GM19023 (cell line): ENCODE measurements around the gene PRMT9.

ENCODE experiments used
- ATAC-seq: cut with Tn5 transposase; IDR thresholded peaks from one replicate; pipeline ENCODE4 v1.9.1; 2021; ENCODE audit warnings: mild to moderate bottlenecking, moderate library complexity; ENCODE audit not compliant: unreplicated experiment

PRMT9 gene

DNA sequence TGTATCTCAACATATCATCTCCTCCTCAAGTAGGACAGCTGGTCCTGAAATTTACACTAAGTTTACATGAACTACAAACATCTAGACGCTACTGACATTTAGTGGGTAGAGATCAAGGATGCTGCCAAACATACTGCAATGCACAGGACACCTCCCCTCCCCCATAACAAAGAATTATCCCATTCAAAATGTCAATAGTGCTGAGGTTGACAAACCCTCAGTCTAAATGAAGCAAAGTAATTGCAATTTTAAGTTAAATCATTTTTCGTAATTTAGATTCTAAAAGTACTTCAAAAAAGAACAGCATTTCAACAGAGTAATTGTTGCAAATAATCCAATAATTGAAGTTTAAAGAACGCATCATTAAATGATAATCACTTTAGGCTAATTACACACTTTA, 1.2 kb downstream of the PRMT9 start:
- no peak for ATAC-seq

DNA sequence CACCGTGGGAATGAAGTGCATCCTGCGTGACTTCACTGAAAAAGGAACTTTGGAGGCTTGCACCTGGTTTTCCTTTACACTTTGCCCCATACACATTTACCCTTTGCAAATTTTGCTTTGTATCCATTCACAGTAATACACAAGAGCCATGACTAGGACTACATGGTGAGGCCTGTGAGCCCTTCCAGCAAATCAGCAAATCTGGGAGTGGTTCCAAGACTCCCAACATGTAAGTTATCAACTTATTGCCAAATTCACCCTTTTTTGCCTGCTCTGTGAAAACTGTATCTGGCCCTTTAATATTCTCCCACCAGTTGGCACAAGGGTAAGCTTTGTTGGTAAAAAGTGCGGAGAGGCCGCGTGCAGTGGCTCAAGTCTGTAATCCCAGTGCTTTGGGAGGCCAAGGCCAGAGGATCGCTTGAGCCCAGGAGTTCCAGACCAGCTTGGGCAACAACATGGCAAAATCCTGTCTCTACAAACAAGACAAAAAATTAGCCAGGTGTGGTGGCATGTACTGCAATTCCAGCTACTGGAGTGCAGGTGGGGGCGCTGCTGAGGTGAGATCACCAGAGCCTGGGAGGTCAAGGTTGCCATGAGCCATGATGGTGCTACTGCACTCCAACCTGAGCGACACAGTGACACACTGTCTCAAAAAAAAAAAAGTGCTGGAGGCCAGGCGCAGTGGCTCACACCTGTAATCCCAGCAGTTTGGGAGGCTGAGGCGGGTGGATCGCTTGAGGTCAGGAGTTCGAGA, 5.0 kb downstream of the PRMT9 start:
- ATAC-seq: no peak

DNA sequence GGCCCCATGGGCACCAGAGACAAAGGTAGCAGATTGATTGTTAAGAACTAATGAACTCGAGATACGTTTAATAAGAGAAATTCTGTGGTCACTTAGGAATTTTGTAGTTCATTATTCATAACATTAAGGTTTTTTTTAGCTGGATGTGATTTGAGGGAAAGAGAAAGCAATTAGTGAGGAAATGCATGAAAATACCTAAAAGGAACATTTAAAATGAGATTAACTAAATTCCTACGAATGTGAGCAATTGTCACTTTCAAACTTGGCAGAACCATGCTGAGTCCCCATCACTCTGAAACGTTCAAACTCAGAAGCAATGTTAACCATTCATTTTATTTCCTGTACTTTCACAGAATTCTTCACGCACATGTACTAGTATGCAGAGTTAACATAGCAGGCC, 5.9 kb downstream of the PRMT9 start:
- ATAC-seq: no peak

DNA sequence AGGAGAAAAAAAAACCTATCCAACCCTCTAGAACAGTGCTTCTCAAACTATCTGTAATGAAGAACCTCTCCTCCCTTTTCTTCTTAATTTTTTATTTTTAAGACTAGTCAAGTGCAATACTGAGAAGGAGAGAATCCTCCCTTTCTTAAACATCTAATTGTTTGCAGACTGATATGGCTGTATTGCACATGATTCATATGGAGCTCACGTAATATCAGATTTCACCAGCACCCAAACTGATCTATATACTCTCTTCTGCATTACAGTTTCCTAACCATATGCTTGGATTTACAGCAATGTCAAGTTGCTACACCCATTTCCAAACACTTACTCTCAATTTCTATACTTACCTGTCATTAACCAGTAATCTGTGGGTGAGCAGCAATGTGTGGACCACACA, 9.5 kb downstream of the PRMT9 start:
- no peak for ATAC-seq

DNA sequence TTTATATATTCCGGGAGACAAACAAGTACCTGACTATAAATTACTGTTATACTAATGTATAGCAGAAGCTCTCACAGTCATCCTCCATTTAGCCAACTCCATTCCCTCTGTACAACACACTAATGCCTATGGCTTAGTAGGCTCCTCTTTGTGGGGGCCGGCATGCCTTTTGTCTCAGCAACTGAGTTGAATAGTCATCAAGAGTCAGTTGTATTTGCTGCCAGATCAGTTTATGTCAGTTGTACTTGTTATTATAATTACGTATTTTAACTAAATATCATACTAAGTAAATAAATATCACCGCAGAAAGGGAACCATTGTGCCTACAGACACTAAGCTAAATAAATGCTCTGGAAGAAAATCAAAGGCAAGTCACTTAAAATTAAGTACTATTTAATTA, 9.9 kb downstream of the PRMT9 start:
- ATAC-seq: no peak

DNA sequence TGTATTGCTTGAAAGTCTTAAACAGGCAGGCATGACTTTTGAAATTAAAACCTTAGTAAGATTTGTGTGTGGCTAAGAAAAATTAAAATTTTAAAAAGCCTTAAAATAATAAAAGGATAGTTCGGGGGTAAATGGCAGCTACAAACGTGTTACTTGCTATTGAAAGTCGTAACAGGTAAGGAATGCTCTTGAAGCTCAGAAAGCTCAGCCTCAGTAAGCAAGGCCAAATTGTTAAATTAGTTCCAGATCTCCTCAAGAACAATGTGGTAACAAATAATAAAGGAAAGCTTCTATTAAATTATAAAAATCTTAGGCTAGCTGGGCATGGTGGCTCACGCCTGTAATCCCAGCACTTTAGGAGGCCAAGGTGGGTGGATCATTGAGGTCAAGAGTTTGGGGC, 25.5 kb downstream of the PRMT9 start:
- ATAC-seq: no peak

DNA sequence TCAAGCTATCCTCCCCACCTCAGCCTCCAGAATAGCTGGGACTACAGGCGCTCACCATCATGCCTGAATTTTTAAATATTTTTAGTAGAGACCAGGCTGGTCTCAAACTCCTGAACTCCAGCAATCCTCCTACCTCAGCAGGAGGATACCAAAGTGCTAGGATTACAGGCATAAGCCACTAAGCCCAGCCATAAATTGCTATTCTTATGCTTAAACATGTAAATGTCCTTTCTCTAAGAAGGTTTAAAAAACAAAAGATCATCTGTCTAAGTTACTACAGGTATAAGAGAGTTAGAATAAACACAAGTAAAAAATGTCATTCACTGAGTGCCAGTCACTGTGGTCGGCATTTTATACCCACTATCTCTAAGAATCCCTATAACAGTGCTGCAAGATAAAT, 28.3 kb downstream of the PRMT9 start:
- no peak for ATAC-seq

DNA sequence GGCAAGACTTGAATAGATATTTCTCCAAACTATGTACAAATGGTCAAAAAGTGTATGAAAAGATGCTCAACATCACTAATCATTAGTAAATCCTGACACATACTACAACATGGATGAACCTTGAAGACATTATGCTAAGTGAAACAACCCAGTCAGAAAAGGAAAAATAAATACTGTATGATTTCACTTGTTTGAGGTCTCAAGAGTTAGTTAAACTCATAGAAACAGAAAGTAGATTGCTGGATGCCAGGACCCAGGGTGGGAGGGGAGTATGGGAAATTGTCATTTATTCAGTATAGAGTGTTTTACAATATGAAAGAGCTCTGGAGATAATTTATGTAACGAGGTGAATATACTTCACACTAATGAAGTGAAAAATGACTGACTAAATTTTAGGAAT, 32.4 kb downstream of the PRMT9 start:
- no peak for ATAC-seq

DNA sequence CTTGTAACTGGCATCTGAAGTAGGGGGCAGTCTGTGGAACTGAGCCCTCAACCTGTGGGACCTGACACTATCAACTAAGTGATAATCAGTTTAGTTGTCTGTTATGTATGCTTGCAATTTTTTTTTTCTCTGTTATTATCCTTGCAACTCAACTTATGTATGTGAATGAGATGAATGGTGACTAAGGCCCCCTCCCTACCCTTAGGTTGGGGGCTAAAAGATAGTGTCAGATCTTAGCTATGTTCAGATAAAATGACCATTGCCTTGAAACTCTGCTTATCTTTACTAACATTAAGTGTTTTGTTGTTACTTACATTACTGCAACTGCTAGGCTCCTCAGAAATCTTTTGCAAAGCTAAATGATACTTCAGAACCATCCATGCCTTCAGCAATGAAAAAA, 35.3 kb downstream of the PRMT9 start:
- ATAC-seq: no peak

DNA sequence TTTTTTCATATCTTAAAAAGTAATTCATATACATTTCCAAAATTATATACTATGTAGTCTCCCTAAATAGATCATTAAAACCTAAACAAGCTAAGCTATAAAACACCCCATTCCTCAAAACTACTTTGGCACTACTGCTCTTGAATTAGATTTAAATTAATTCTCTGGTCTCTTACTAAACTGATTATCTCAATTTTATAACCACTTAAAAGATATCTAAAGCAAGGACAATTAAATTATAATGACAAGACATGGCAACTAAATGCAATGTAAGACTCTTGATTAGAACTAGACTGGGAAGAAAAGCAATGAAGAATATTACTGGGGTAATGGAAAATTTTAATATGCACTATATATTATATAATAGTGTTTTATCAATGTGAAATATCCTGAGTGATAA, 38.9 kb downstream of the PRMT9 start:
- ATAC-seq: no peak

DNA sequence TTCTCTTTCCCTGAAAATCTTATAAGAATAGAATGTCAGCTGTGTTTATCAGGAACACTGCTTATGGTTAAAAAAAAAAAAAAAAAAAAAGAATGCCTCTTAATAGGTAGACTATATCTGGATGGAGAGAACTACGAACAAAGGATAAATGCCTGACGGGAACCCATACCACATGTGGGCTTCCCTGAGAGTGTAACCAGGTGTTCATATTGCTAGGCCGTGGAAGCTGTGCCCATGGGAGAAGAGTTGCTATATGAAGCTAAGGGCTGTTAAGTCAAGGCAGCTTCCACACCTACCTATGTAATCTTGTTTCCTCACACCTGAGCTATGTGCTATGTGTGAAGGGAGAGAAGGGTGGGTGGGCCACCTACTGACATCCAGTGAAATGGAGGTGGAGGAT, 39.5 kb downstream of the PRMT9 start:
- no peak for ATAC-seq

DNA sequence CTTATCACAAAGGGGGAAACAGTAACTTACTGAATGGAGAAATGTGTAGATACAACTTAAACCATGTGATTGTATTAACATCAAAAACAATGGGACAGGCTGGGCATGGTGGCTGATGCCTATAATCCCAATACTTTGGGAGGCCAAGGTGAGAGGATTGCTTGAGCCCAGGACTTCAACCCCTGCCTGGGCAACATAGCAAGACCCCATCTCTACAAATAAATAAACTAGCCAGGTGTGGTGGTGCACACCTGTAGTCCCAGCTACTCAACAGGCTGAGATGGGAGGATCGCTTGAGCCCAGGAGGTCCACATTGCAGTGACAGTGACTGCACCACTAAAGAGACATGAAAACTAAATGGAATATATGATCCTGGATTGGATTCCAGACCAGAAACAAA, 40.3 kb downstream of the PRMT9 start:
- ATAC-seq: no peak

DNA sequence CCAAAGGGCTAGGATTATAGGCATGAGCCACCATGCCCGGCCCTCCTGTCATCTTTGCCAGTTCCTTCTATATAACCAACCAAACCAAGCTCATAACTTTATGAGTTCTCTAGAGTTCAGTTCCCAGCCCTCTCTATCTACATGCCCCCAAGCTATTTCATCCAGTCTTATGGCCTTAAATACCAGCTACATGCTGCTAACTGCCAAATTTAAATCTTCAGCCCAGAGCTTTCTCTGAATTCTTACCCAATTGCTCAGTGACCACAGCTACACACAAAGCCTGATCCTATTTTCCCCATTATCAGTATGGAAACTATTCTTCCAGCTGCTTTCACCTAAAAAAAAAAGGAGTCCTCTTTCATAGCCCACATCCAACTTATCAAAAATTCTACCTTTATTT, 43.6 kb downstream of the PRMT9 start:
- ATAC-seq: no peak

DNA sequence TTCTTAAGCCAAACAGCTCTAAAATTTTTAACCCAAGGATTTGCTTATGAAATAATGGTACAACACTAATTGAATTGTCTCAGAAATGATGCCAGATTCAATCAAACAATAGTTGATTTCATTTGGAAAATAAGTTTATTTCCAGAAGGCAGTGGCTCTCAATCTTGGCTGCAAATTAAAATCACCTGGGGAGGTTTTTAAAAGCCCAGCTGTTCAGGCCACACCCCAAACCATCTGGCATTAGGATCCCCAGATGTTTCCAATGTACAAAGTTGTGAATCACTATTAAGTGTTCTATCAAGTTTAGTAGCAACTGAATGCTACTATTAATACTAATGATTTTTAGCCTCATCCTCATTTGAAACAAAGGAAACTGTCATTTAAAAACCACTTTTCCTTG, 44.6 kb downstream of the PRMT9 start:
- no peak for ATAC-seq

DNA sequence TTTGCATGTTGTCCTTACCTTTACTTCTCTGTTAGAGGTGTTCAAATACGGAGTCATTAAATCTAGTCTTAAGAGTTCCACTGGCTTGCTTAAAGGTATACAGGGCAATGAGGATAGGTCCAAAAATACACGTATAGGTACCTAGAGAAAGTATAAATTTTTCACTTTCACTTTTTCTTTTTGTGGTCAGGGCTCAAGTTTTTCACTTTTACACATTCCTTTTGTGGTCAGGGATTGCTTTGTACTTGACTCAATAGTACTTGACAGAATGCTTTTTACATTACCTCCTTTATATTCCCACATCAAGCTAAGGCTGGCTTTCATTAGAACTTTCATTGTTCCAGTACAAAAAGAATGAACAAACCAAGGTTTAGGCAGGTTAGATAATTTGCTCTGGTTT, 45.0 kb downstream of the PRMT9 start:
- ATAC-seq: no peak

DNA sequence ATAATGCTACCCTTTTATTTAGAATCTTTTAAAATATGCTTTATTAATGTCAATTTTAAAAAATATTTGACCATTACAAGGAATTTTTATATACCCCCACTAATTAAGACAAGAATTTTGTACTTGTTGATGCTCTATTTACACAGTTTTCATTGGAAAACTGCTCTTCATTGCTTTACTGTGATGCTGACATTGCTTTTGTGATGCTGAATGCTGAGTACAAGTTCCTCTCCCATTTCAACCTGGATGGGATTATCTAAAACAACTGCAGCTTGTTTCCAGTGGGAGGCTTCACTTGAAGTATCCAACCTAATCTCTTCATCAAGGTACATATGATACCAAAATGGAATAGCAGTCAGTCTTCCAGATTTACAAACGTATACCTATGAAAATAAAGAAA, 45.6 kb downstream of the PRMT9 start:
- no peak for ATAC-seq

DNA sequence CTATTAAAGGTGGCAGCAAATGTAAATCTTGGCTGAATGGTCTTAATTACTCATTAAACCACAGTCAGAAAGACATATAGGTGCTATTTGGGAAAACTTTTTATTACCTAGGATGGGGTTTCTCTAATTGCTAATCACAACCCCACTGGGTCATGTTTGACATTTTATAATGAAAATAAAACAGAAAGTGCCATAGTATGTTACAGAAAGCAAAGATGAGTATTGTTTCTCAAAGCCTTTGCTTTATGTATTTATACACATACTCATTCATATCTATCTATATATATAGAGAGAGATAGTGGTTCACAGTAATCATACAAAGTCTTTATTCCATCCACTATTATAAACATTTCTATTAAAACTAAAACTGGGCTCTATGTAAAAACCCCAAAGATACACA, 48.6 kb downstream of the PRMT9 start:
- ATAC-seq: no peak

DNA sequence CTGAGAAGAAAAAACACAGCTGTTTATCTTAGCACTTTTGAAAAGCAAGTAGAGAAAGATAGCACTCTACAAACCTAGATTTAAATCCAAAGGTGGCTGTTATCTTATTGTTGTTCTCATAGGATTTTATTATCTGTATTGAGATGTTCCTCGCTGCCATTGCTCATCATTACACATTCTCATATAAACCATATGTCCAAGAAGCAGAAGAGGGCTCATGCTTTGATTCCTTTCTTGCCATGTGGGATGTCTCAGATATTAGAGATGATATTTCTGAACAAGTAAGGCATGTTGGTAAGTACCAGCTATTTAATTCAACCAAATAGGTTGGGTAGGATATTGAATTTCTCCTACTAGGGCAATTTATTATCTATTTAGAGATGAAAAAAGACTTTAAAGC, 50.3 kb downstream of the PRMT9 start:
- ATAC-seq: no peak

DNA sequence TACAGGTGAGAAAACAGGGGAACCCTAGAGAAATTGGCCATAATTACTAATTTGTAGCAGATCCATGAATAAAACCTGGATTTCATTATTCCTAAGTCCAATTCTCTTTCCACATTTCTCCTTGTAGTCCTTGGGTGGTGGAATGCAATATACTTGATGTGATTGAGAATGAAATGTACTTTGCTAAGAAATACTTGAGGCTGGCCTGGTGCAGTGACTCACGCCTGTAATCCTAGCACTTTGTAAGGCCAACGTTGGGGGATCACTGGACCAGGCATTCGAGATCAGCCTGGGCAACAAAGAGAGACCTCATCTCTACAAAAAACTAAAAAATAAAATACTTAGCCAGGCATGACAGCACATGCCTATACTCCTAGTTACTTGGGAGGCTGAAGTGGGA, 50.9 kb downstream of the PRMT9 start:
- no peak for ATAC-seq

DNA sequence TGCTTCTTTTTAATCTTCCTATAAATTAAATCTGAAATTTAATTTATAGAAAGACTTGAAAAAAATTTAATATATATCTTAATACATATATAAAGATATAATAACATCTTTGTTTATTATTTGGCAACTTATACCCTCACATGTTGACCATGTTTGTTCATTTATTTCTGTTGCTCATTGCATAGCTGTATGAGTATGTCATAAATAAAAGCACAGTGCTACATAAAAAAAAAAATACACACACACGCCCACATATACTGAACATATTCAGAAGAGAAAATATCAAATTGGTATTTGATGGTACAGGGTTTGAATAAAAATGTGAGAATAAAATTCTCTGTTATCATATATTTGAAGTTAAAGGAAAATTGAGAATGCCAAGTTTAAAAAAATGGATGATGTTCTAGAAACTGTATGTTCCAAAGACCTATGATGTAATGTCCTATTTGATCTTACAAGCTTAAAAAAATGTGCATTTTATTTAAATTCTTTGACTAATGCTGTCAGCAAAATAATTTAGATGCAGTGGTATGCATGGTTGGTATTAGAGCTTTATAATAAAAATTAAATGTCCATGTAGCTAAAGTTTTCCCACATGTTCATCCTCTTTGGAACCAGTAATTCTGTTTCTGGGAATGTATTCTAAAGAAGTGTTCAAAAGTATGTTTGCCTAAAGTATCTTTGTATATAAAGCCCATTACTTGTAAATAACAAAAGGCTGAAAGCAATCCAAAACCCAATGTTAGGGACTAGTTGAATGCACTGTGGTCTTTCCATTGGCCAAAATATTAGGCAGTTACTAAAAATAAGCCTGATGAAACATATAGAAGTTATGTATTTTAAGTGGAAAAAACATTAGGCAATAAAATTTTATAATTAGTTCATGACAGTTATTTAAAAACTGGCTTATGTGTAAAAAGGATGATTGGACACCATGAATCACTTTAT, 53.9 kb downstream of the PRMT9 start:
- ATAC-seq: no peak

DNA sequence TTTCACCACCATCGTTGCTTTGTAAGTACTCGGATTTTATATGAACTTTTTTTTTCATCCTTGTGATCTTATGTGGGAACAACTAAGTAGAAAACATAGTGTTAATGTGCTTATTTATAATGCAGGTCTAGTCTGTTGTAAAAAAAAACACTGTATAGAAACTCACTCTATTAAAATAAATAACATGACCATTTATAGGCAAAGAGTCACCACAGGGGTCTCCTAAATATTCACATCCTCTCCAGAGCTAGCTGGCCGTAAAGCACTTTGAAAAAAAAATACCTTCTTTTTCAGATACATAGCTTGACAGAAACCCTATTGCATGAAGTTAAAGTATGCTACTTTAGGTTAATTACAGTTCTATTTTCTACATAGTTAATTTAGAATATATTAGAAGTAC, 55.5 kb downstream of the PRMT9 start:
- no peak for ATAC-seq

DNA sequence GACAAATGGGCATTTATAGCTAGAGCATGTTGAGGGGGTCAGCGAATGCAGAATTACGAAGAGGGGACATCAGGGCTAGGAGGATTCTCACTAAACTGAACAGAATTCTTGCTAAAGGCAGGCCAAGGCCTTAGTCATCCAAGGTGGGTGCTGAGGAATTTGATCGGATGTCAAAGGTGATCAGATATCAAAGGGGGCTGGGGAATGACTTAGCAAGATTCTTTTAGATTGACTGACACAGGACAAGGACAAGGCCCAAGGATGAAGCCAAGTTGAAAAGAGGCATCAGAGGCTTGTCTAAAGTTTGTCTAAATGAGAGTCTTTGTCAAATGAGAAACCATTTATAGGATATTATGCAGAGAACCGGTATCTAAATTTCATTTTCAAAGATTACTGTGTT, 57.1 kb downstream of the PRMT9 start:
- no peak for ATAC-seq
